OCI-LY3 (cell line): ENCODE measurements around the gene HMCN1.

Experiments
- H2AFZ ChIP-seq: fragments of 200-600, 300-600 bp; shearing (Covaris generic); 2 replicates; pipeline ENCODE4 v1.6.0; 2014; ENCODE audit warnings: antibody characterized with exemption, low read depth, low read length
- H3K27ac ChIP-seq: fragments of 200-600, 300-600 bp; sonication (generic); 2 replicates; pipeline ENCODE4 v1.5.1; 2014; ENCODE audit warnings: mild to moderate bottlenecking, low read length, moderate library complexity, mixed read lengths
- H3K27me3 ChIP-seq: fragments of 200-600, 300-600 bp; sonication (generic); 2 replicates; pipeline ENCODE4 v1.6.1; 2014; ENCODE audit warnings: low read depth, low read length, mixed read lengths
- H3K36me3 ChIP-seq: fragments of 200-600, 300-600 bp; sonication (generic); replicated peaks from 2 replicates; pipeline ENCODE3; 2014; ENCODE audit warnings: low read depth, low read length, mixed read lengths
- H3K4me1 ChIP-seq: fragments of 300-600, 200-600 bp; sonication (generic); 2 replicates; pipeline ENCODE4 v1.6.1; 2014; ENCODE audit warnings: low read length, mixed read lengths
- H3K4me2 ChIP-seq: fragments of 200-600, 300-600 bp; sonication (generic); 2 replicates; pipeline ENCODE4 v1.6.1; 2014; ENCODE audit warnings: low read length, mixed read lengths
- H3K4me3 ChIP-seq: fragments of 300-600, 200-600 bp; sonication (generic); 2 replicates; pipeline ENCODE4 v1.5.1; 2014; ENCODE audit warnings: antibody characterized with exemption, mild to moderate bottlenecking, low read length, moderate library complexity
- H3K79me2 ChIP-seq: fragments of 300-600, 200-600 bp; shearing (Covaris generic); 2 replicates; pipeline ENCODE4 v1.6.1; 2014; ENCODE audit warnings: mild to moderate bottlenecking, low read length, mixed read lengths
- H3K9ac ChIP-seq: fragments of 300-600, 200-600 bp; shearing (Covaris generic); 2 replicates; pipeline ENCODE4 v1.6.0; 2014; ENCODE audit warnings: mild to moderate bottlenecking, low read length, moderate library complexity
- H3K9me3 ChIP-seq: fragments of 200-600, 300-600 bp; shearing (Covaris generic); 2 replicates; pipeline ENCODE4 v1.6.1; 2014; ENCODE audit warnings: low read length, mixed read lengths; ENCODE audit not compliant: insufficient read depth
- H4K20me1 ChIP-seq: fragments of 200-600, 300-600 bp; sonication (generic); 2 replicates; pipeline ENCODE4 v1.6.1; 2016; ENCODE audit warnings: low read length, mixed read lengths; ENCODE audit not compliant: insufficient read depth
- CTCF ChIP-seq: fragments of 200-600, 300-600 bp; sonication (generic); IDR thresholded peaks from 2 replicates; pipeline ENCODE4 v1.5.1; 2014; ENCODE audit warnings: antibody characterized with exemption, low read length, low read depth
- EZH2phosphoT487 ChIP-seq: fragments of 200-600 bp; shearing (Covaris generic); IDR thresholded peaks from 2 replicates; pipeline ENCODE4 v1.6.1; 2018; ENCODE audit warnings: antibody characterized with exemption, mixed run types, low read depth

Gene HMCN1

DNA sequence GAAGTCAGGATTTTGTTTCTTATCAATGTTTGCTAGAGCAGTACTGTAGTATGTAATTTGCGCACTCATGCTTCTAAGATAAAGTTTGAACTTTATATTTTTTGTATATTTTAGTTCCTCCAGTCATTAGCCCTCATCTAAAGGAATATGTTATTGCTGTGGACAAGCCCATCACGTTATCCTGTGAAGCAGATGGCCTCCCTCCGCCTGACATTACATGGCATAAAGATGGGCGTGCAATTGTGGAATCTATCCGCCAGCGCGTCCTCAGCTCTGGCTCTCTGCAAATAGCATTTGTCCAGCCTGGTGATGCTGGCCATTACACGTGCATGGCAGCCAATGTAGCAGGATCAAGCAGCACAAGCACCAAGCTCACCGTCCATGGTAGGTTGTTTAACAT is 388.6 kb downstream of the HMCN1 start:
- H3K27ac ChIP-seq = no peak overlapping the region
- no peak overlapping the region for H3K4me2 ChIP-seq
- H3K79me2 ChIP-seq = no peaks in the 10 kb centered on the region
- peaks cover 3% of the 10 kb centered on the region; the same call in 1 of the 2 replicates for H3K27me3 ChIP-seq
- TF ChIP-seq EZH2phosphoT487 (no peak), CTCF (no peak)
- H4K20me1 ChIP-seq = no peaks in the 10 kb centered on the region
- H3K9me3 ChIP-seq = no peaks in the 10 kb centered on the region
- no peak overlapping the region for H2AFZ ChIP-seq
- H3K9ac ChIP-seq = no peak overlapping the region
- no peaks in the 10 kb centered on the region for H3K36me3 ChIP-seq
- H3K4me3 ChIP-seq = no peak overlapping the region
- H3K4me1 ChIP-seq = no peaks in the 10 kb centered on the region

GRCh38 chr1:186125035-186125434 is 390.8 kb downstream of the HMCN1 start:
- Histone ChIP-seq H3K4me1 (no peaks in the 10 kb centered on the region), H3K27ac (no peak overlapping the region), H3K36me3 (no peaks in the 10 kb centered on the region), H3K9ac (no peak overlapping the region), H3K79me2 (no peaks in the 10 kb centered on the region), H3K27me3 (0 out of 2 replicates have a peak, but pooled peaks cover 3% of the 10 kb centered on the region), H3K4me3 (no peak overlapping the region), H3K9me3 (no peaks in the 10 kb centered on the region), H3K4me2 (no peak overlapping the region), H2AFZ (no peak overlapping the region), H4K20me1 (no peaks in the 10 kb centered on the region)
- TF ChIP-seq CTCF (no peak), EZH2phosphoT487 (no peak)

DNA sequence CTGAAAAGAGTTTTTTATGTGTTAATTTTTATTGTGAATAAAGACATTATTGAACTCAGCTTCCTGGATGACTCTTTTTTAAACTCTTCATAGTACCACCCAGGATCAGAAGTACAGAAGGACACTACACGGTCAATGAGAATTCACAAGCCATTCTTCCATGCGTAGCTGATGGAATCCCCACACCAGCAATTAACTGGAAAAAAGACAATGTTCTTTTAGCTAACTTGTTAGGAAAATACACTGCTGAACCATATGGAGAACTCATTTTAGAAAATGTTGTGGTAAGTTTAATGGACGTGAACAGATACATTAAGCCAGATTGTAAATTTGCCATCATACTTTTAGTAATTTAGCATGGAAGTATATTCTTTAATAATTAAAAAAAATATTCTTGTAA is 391.3 kb downstream of the HMCN1 start:
- no peaks in the 10 kb centered on the region for H4K20me1 ChIP-seq
- 0 out of 2 replicates have a peak, but pooled peaks cover 3% of the 10 kb centered on the region for H3K27me3 ChIP-seq
- H3K9me3 ChIP-seq = no peaks in the 10 kb centered on the region
- no peaks in the 10 kb centered on the region for H3K4me1 ChIP-seq
- TF ChIP-seq CTCF (no peak), EZH2phosphoT487 (no peak)
- no peak overlapping the region for H3K27ac ChIP-seq
- no peak overlapping the region for H2AFZ ChIP-seq
- no peak overlapping the region for H3K9ac ChIP-seq
- H3K4me3 ChIP-seq = no peak overlapping the region
- H3K4me2 ChIP-seq = no peak overlapping the region
- no peaks in the 10 kb centered on the region for H3K36me3 ChIP-seq
- no peaks in the 10 kb centered on the region for H3K79me2 ChIP-seq

DNA sequence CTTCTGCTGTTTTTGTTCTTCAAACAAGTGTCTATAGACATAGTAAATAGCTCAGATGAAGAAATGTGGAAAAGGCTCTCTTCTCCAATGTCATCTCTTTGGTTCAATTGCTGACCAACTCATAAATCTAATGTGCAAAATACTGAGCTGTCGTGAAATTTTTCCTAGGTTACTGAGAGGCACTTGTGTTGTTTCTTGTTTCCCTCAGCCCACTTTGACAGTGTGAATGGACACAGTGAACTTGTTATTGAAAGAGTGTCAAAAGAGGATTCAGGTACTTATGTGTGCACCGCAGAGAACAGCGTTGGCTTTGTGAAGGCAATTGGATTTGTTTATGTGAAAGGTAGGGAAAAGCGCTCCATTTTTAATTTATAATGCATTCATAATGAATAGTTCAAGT is 395.6 kb downstream of the HMCN1 start:
- Histone ChIP-seq H3K4me1 (no peaks in the 10 kb centered on the region), H3K79me2 (no peaks in the 10 kb centered on the region), H3K9me3 (no peaks in the 10 kb centered on the region), H3K9ac (no peak overlapping the region), H3K27ac (no peak overlapping the region), H2AFZ (no peak overlapping the region), H3K4me2 (no peak overlapping the region), H4K20me1 (no peaks in the 10 kb centered on the region), H3K36me3 (no peaks in the 10 kb centered on the region), H3K4me3 (no peak overlapping the region), H3K27me3 (no peaks in the 10 kb centered on the region)
- no peak for TF ChIP-seq EZH2phosphoT487
- TF ChIP-seq CTCF = no peak
